NCI-H128 (cell line): Measurements from ENCODE around the gene BIN1.
A peak's percentile ranks its signal among the peaks of the same experiment; 100 is the strongest.

Experiments
- DNase-seq: peaks from one replicate; lab custom pipeline; 2025; ENCODE audit not compliant: unreplicated experiment; lab: John Stamatoyannopoulos, UW

The BIN1 gene, protein sequence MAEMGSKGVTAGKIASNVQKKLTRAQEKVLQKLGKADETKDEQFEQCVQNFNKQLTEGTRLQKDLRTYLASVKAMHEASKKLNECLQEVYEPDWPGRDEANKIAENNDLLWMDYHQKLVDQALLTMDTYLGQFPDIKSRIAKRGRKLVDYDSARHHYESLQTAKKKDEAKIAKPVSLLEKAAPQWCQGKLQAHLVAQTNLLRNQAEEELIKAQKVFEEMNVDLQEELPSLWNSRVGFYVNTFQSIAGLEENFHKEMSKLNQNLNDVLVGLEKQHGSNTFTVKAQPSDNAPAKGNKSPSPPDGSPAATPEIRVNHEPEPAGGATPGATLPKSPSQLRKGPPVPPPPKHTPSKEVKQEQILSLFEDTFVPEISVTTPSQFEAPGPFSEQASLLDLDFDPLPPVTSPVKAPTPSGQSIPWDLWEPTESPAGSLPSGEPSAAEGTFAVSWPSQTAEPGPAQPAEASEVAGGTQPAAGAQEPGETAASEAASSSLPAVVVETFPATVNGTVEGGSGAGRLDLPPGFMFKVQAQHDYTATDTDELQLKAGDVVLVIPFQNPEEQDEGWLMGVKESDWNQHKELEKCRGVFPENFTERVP

GRCh38 chr2:127106991-127107621 lies at the start of gene BIN1:
TSS of gene BIN1 (minus strand) at chr2:127107154. CDS start at chr2:127106943, 211 bp downstream.
- DNase-seq: peak; percentile 18

GRCh38 chr2:127155947-127156346 lies 49.0 kb upstream of the BIN1 start:
- no peak for DNase-seq

DNA sequence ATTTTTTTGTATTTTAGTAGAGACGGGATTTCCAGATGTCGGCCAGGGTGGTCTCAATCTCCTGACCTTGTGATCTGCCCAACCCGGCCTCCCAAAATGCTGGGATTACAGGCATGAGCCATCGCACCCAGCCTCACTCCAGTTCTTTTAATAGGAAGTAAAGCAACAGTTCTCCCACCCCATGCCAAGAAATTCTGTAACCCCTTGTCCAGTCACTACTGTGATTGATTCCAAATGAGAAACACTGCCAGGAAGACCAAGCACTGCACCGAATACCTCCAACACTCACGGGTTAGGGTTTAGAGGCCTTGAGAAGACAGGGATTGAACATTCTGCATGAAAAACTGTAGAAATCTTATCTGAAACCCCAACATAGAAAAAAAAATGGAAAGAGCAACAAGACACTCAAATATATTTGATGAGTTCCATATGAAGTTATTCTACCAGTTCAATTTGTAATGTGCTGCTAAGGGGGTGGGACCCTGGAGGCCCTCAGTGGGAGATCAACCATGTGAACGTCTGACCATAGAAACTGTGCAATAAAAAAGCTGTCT lies 48.2 kb upstream of the BIN1 start:
- no peak for DNase-seq

DNA sequence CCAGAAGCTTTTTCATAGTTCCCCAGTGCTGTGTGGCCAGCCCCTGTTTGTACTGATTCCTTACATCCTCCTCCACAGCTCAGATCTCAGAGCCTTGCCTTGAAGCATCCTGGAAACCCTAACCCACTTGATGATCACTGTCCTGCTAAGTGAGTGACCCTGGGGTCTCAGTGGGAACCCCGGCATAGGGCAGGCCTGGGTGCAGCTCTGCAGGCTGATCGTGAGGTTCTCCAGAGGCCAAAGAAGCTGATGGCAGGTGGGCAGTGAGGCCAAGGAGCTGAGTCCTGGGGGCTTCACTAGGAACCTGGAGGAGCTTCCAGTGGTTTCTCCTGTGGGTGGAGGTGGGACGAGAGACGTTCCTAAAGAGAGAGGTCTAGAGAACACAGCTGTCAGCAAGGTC lies 47.4 kb upstream of the BIN1 start:
- DNase-seq: no peak

GRCh38 chr2:127153691-127154158 lies 46.8 kb upstream of the BIN1 start:
- DNase-seq: no peak

GRCh38 chr2:127150996-127151395 lies 44.0 kb upstream of the BIN1 start:
- no peak for DNase-seq

- DNase-seq: no peak
Observed at GRCh38 chr2:127149384-127149783, 42.4 kb upstream of the BIN1 start.

- DNase-seq: no peak
Observed at GRCh38 chr2:127146820-127147502, 40.0 kb upstream of the BIN1 start.

- no peak for DNase-seq
Observed at GRCh38 chr2:127146071-127146725, 39.2 kb upstream of the BIN1 start.

DNA sequence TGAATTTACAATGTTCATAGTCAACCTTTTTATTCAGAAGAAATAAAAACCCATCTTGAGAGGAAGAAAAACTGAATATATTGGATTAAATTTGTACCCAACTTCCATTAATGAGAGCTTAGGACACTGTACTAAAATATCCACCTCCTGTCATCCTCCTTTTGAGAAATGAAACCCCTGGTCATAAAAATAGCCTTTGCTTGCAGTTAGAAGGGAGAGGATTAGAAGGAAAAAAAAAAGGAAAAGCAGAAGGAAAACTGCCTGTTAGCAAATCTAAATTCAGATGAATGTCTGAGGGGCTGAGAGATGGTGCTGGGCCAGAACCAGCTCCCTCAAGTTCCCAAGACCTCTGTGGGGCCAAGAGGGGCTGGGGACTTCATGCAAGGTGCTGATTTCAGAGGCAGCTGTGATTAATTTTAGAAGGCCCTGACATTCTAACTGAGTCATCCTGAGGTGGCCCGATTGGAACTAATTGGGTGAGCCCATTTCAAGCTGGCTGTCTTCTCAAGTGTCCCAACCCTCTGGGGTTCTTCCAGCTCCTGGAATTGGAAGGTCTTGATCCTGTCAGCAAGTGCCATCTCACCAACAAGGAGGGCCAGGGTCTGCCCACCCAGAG lies 38.4 kb upstream of the BIN1 start:
- DNase-seq: no peak

- no peak for DNase-seq
Observed at GRCh38 chr2:127143841-127144782, 37.2 kb upstream of the BIN1 start.

DNA sequence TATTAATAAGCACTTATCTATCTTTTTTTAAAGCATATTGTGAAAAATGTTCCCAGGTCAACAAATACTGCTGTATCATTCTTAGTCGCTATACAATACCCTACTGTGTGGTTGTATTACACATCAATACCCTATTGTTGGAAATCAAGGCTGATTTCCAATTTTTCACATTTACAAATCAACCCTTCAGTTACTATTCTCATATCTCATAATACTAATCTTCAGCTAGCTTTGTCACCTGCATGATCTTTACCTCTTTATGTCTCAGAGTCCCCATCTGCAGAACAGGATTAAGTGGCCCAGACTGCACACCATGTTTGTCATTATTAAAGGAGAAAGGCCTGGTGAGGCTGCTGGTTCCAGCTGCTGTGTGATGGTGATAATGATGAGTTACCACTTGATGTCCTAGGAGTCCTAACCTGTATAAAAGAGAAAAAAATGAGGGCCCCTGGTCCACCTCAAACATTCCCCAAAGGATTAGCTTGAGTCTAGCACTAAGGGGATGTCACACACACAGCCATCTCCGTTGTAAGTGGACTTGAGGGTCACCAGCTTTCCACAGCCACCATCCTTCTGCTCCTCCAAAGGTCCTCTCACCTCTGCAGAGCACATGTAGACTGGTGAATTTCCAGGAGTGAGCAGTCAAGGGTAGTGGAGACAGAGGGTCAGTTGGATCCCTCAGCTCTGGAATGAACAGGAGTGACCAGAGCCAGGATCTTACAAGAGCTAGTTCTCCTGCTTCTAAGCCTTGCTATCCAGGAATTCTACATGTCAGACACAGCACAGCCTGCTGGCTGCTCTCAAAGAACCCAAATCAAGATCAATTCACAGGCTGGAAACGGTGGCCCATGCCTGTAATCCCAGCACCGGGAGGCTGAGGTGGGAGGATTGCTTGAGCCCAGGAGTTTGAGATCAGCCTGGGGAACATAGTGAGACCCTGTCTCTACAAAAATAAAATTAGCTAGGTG lies 36.0 kb upstream of the BIN1 start:
- DNase-seq: no peak

- no peak for DNase-seq
Observed at GRCh38 chr2:127140538-127140937, 33.6 kb upstream of the BIN1 start.

GRCh38 chr2:127139766-127140165 lies 32.8 kb upstream of the BIN1 start:
- no peak for DNase-seq

- no peak for DNase-seq
Observed at GRCh38 chr2:127138281-127138680, 31.3 kb upstream of the BIN1 start.

DNA sequence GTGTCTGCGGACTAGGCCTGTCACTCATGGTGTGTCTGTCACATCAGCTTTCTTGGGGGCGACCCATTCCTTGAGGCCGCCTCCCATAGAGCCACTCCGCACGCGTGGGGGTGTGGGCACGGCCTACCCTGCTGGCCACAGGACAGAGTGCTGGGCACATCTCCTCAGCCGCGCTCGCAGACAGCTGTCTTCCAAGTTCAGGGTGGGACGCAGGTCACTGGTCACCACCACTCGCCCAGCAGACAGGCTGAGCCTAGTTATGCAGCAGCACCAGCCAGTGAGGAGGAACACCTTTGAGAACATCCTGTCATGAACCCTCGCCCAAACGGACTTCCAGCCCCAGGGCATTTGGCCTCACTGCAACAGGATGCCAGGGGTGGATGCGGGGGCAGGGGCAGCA lies 30.8 kb upstream of the BIN1 start:
- DNase-seq: no peak

DNA sequence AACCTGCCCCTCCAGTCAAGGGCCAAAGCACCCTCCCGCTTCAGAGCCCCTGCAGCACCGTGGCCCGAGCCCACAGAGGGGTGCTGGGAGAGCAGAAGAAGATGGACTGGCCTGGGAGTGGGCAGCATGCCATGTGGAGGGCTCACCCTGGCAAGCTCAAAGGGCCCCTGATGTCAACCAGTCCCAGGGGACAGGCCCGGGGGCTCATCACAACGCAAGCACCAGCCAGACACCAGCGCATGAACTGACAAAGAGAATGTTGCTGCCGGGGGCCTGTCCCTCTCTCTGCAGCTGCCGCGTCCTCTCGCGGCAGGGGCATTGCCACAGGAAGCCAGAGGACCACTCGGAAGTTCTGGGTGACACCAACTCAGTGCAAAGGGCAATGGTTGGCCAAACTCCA lies 30.3 kb upstream of the BIN1 start:
- no peak for DNase-seq
